Measurements from ENCODE around the gene MYOM3. TPM values are rescaled to one million over a fixed set of nuclear protein-coding genes. Genes with fewer than 3 reads are reported as not detected.

MYOM3 gene
- total RNA-seq, 4 donors from 2014 or later: 0.17 to 0.94 (median 0.44) TPM; not detected in 1

GRCh38 chr1:24095140-24095859, 16.6 kb downstream of the MYOM3 start:
- no peak for TF ChIP-seq CTCF (IDR thresholded peaks at IDR 0.05; ENCODE audit: low read depth)

GRCh38 chr1:24094554-24094953, 17.4 kb downstream of the MYOM3 start:
- no peak for TF ChIP-seq CTCF (IDR thresholded peaks at IDR 0.05; ENCODE audit: low read depth)

- TF ChIP-seq CTCF (IDR thresholded peaks at IDR 0.05; ENCODE audit: low read depth): no peak
Observed at GRCh38 chr1:24093732-24094131, 18.2 kb downstream of the MYOM3 start.

GRCh38 chr1:24092979-24093378, 19.0 kb downstream of the MYOM3 start:
- no peak for TF ChIP-seq CTCF (IDR thresholded peaks at IDR 0.05; ENCODE audit: low read depth)

GRCh38 chr1:24091971-24092482, 19.9 kb downstream of the MYOM3 start:
- no peak for TF ChIP-seq CTCF (IDR thresholded peaks at IDR 0.05; ENCODE audit: low read depth)

- TF ChIP-seq CTCF (IDR thresholded peaks at IDR 0.05; ENCODE audit: low read depth): no peak
Observed at GRCh38 chr1:24090736-24091135, 21.2 kb downstream of the MYOM3 start.

- TF ChIP-seq CTCF (IDR thresholded peaks at IDR 0.05; ENCODE audit: low read depth): no peak
Observed at GRCh38 chr1:24089743-24090555, 22.0 kb downstream of the MYOM3 start.

All from subcutaneous adipose tissue (tissue), 4 donors.